NCI-H345 treated with DMSO at 0.1 percent for 48 hours (cell line): ENCODE results near the gene CDH13.

Experiments used
- DNase-seq: peaks from one replicate; lab custom pipeline; 2025; ENCODE audit not compliant: unreplicated experiment; lab: John Stamatoyannopoulos, UW

CDH13 gene

GRCh38 chr16:83626676-83627075 is 999.9 kb downstream of the CDH13 start:
- no peak for DNase-seq

GRCh38 chr16:83627996-83628395 is 1001.2 kb downstream of the CDH13 start:
- DNase-seq, result no peak

GRCh38 chr16:83629426-83629825 is 1002.7 kb downstream of the CDH13 start:
- no peak for DNase-seq

- DNase-seq, result no peak
Measured at GRCh38 chr16:83629836-83630235, 1003.1 kb downstream of the CDH13 start.

GRCh38 chr16:83630979-83631378 is 1004.2 kb downstream of the CDH13 start:
- DNase-seq, result no peak

- DNase-seq, result no peak
Measured at GRCh38 chr16:83633286-83633685, 1006.5 kb downstream of the CDH13 start.

- DNase-seq, result no peak
Measured at GRCh38 chr16:83648347-83648746, 1021.6 kb downstream of the CDH13 start.

- no peak for DNase-seq
Measured at GRCh38 chr16:83651871-83652270, 1025.1 kb downstream of the CDH13 start.

GRCh38 chr16:83652943-83653342 is 1026.2 kb downstream of the CDH13 start:
- no peak for DNase-seq

GRCh38 chr16:83653785-83654184 is 1027.0 kb downstream of the CDH13 start:
- no peak for DNase-seq

- DNase-seq, result no peak
Measured at GRCh38 chr16:83660282-83660681, 1033.5 kb downstream of the CDH13 start.

GRCh38 chr16:83661656-83662055 is 1034.9 kb downstream of the CDH13 start:
- no peak for DNase-seq

- DNase-seq, result no peak
Measured at GRCh38 chr16:83666449-83666848, 1039.7 kb downstream of the CDH13 start.

GRCh38 chr16:83669456-83669855 is 1042.7 kb downstream of the CDH13 start:
- no peak for DNase-seq

- no peak for DNase-seq
Measured at GRCh38 chr16:83674931-83675535, 1048.3 kb downstream of the CDH13 start.

GRCh38 chr16:83676086-83676485 is 1049.3 kb downstream of the CDH13 start:
- DNase-seq, result no peak

- DNase-seq, result no peak
Measured at GRCh38 chr16:83680980-83681379, 1054.2 kb downstream of the CDH13 start.

- DNase-seq, result no peak
Measured at GRCh38 chr16:83681381-83681956, 1054.7 kb downstream of the CDH13 start.

- DNase-seq, result no peak
Measured at GRCh38 chr16:83682116-83682867, 1055.5 kb downstream of the CDH13 start.

GRCh38 chr16:83682868-83683235 is 1056.1 kb downstream of the CDH13 start:
- DNase-seq, result no peak

GRCh38 chr16:83685615-83686165 is 1058.9 kb downstream of the CDH13 start:
- no peak for DNase-seq

GRCh38 chr16:83686726-83687125 is 1060.0 kb downstream of the CDH13 start:
- DNase-seq, result no peak
